Large intestine (tissue), 3 donors: ENCODE results near the gene FAM13A. TPM values are rescaled to one million over a fixed set of nuclear protein-coding genes. Genes with fewer than 3 reads are reported as not detected.
A peak's percentile ranks its signal among the peaks of the same experiment; 100 is the strongest.

Source experiments
- DNase-seq, 2 donors: peaks; one replicate each; pipeline versions ENCODE4 v3.0.0 to v3.0.0-alpha.2; 2013
- H3K27ac ChIP-seq: one replicate; pipeline ENCODE4 v1.5.1; 2013; ENCODE audit warnings: low read length
- H3K27me3 ChIP-seq: 2 replicates; pipeline ENCODE4 v1.6.1; 2013; ENCODE audit warnings: low read length; ENCODE audit not compliant: control insufficient read depth, insufficient read depth
- H3K36me3 ChIP-seq: 2 replicates; pipeline ENCODE4 v1.6.1; 2013; ENCODE audit warnings: low read length; ENCODE audit not compliant: control insufficient read depth, insufficient read depth
- H3K4me1 ChIP-seq: one replicate; pipeline ENCODE4 v1.6.1; 2013; ENCODE audit warnings: low read length; ENCODE audit not compliant: control insufficient read depth, insufficient read depth
- H3K4me3 ChIP-seq: one replicate; pipeline ENCODE4 v1.5.1; 2013; ENCODE audit warnings: low read length
- H3K9me3 ChIP-seq: one replicate; pipeline ENCODE4 v1.6.1; 2013; ENCODE audit warnings: mild to moderate bottlenecking, low read depth, low read length, moderate library complexity; ENCODE audit not compliant: control insufficient read depth
- WGBS: methylation state at CpG from one replicate; pipeline ENCODE4 v1.1.5; 2013; ENCODE audit warnings: low lambda C conversion rate; ENCODE audit not compliant: insufficient coverage; 5-methylcytosine and 5-hydroxymethylcytosine counted together
- polyA plus RNA-seq: library from polyadenylated mRNA; unstranded; fragments of 120-200 nt; gene quantifications from one replicate; pipeline ENCODE4 v1.2.1, GENCODE V29; 2013

The FAM13A gene
- polyA plus RNA-seq, 1 donor = 151 TPM

DNA sequence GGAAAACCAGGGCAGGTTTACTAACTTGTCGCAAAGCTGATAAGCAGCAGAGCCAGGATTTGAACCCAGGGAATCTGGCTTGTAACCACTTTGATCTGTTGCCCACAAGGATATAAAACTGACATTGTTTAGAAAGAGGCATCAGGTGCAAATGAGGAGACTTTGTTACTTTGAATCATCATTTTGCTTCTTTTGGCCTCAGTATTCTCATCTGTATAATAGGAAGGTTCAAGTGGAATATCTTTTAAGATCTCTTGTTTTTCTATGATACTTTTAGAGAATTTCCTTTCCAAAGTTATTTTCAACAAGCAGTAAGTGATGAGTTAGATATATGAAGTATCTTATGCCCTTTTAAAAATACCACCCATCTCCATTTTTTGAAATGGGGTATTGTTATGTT is 301.5 kb downstream of the FAM13A start:
- Histone ChIP-seq H3K4me3 (no peak overlapping the region), H3K27me3 (no peaks in the 10 kb centered on the region), H3K27ac (peak overlapping the region; percentile 3), H3K9me3 (no peaks in the 10 kb centered on the region), H3K36me3 (peaks cover 32% of the 10 kb centered on the region), H3K4me1 (peaks cover 36% of the 10 kb centered on the region)
- 60% methylated on average over 1 of the region's 1 CpG for WGBS
- DNase-seq = no peak

DNA sequence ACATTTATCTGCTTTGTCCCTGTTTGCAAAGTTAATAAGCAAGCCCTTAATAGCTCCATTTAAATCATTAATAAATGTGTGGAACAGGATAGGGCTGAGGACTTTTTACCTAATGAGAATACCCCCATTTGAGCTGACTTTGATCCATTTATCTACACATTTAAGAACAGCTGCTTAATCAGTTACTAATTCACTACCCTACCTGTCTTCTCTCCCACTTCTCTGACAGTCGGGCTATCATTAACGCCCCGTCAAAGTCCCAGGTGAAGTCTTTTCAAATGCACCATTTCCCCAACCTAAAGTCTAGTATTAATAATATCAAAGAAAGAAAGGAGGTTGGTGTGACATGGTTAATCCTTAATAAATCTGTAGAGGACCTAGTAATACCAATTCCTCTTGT is 302.2 kb downstream of the FAM13A start:
- Histone ChIP-seq H3K36me3 (peaks cover 38% of the 10 kb centered on the region), H3K27ac (peak overlapping the region; percentile 8), H3K9me3 (no peaks in the 10 kb centered on the region), H3K27me3 (no peaks in the 10 kb centered on the region), H3K4me1 (peaks cover 36% of the 10 kb centered on the region), H3K4me3 (no peak overlapping the region)
- DNase-seq = peak in 1 of 2 donors; percentile 58
- no CpG with 5 or more reads among the region's 3 CpGs for WGBS

DNA sequence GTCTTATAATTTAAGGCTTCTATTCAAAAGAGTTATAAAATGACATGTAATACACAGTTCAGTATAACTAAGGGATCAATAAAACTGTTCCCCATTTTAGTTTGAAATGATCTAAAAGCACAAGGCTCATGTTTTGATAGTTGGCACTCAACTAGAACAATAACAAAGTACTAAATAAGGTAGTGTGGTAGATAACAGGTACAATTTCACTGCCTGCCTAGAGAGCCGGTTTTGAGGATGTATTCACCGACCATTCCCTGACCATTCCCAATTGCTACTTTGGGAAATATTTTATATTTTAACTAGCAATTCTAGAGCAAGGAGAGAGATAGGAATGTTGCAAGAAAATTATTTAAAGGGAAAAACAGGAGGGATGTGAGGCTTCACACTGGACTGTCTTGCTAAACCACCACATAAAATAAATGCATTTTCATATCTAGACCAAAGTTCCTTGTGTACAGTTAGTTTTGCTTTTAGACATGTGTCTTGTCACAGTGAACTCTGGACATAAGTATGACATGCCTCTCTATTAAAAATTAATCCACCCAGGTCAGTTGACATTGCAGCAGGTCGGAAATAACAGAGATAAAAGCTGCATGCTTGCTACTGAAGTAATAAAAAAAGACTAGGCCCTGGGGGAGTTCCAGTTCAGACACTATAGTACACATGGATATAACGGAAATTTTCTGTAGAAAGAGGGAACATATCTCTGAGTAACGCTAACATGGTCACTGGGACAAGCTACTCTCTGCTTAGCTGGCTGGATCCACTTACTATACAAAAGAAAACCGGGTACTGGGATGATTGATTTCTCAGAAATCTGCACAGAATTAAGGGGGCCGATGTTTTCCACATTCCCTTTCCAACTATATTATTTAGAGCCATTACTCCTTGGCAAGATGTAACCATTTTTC is 303.1 kb downstream of the FAM13A start:
- no peaks in the 10 kb centered on the region for H3K27me3 ChIP-seq
- WGBS = no CpG with 5 or more reads among the region's 7 CpGs
- peaks cover 30% of the 10 kb centered on the region for H3K4me1 ChIP-seq
- DNase-seq = peak; percentile 82 to 93
- peaks cover 44% of the 10 kb centered on the region for H3K36me3 ChIP-seq
- H3K9me3 ChIP-seq = no peaks in the 10 kb centered on the region
- H3K4me3 ChIP-seq = no peak overlapping the region
- H3K27ac ChIP-seq = peak overlapping the region; percentile 81

DNA sequence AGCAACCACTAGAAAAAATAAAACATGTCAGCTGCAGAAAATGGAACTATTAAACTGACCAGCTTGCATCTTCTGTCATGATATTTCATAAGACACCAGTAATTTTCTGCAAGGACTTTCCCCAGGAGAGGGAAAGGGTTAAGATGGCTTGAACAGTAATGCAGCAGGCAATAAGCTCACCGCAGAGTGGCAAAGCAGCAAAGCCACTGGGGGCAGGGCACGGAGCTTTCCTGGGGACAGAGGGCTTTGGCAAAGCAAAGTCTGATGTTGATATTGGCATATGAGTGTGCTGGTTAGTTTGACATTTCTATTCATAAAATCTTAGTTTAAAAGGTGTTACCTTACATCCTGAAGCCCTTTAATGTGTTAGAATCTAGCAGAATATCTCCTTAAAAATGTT is 304.2 kb downstream of the FAM13A start:
- Histone ChIP-seq H3K36me3 (peaks cover 45% of the 10 kb centered on the region), H3K9me3 (no peaks in the 10 kb centered on the region), H3K4me1 (peaks cover 26% of the 10 kb centered on the region), H3K27ac (peak overlapping the region; percentile 81), H3K4me3 (no peak overlapping the region), H3K27me3 (no peaks in the 10 kb centered on the region)
- peak in 1 of 2 donors; percentile 27 for DNase-seq
- WGBS = no CpG with 5 or more reads among the region's 2 CpGs

DNA sequence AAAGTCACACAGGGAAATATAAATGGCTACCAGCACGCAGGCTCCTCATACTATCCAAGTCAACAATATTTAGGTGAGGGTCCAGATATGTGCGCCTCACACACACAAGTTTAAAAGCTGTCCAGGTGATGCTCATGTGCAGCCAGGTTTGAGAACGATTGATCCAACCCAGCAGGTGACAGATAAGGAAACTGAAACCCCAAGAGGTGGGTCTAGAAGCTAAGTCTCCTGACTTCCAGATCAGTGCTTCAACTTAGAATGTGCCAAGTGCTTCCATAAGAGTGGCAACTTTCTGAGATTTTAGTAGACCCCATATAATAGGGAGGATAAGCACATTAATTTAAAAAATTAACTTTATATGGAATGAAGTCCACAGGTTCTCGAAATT is 304.9 kb downstream of the FAM13A start:
- Histone ChIP-seq H3K27me3 (no peaks in the 10 kb centered on the region), H3K27ac (peak overlapping the region; percentile 81), H3K4me1 (peaks cover 26% of the 10 kb centered on the region), H3K4me3 (no peak overlapping the region), H3K9me3 (no peaks in the 10 kb centered on the region), H3K36me3 (peaks cover 49% of the 10 kb centered on the region)
- WGBS = 78% methylated on average over 1 of the region's 4 CpGs
- DNase-seq = peak in 1 of 2 donors; percentile 33

DNA sequence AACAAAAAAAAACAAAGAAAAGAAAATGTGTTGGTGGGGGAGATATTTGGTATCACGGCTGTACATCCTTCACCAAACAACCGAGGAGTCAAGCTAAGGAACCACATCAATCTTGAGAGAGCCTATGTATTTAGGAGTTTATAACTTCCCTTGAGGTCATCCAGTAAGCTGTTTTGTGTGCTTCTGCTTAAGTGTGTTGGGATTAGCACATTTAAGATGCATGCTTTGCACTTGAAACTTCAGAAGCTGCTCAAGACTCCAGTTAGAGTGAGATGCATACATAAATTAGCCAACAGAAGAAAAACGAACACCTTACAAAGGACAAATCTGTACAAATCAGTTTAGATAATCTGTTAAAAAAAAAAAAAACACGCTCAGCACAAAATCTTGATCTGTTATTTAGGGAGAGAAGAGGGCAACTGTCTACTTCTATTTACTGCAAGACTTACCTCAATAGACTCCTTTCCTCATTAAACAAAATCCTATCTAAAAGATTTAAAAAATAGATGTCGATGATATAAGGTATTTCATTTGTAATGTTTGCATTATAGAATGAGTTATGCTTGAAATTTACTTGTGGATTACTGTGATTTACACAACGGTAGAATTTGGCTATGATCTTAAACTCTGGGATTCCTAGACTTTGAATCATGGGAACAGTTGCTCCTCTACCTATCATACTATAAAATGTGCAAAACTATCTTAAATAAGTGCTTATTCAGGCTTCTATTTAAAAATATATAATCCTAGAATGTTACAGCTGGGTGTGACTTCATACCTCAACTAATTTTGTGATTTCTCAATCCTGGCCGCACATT is 305.5 kb downstream of the FAM13A start:
- DNase-seq = no peak
- H3K36me3 ChIP-seq = peaks cover 55% of the 10 kb centered on the region
- WGBS = 100% methylated on average over 2 of the region's 7 CpGs

DNA sequence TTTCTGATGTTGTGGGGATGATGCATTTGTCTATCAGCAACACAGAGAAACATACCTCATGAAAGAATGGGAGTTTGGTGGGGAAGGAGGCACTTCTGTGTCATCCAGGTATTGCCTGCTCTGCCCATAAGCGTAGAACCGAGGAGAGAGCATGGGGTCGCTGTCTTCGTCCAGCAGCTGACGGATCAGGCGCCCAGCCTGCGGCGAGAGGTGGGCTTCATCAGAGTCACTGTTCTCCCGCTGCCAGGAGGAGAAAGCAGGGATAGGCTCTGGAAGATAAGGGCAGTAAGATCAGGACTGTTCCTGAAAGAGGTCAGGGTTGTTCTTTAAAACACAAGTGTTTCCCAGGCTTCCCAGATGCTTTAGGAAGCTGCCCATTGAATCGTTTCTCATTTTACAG is 306.6 kb downstream of the FAM13A start:
- Histone ChIP-seq H3K4me3 (no peak overlapping the region), H3K36me3 (peaks cover 64% of the 10 kb centered on the region), H3K27me3 (no peaks in the 10 kb centered on the region), H3K9me3 (no peaks in the 10 kb centered on the region), H3K27ac (no peak overlapping the region), H3K4me1 (peaks cover 26% of the 10 kb centered on the region)
- no CpG with 5 or more reads among the region's 10 CpGs for WGBS
- no peak for DNase-seq

More for the DNA sequence above, 305.5 kb downstream of the FAM13A start:
- Histone ChIP-seq H3K27me3 (no peaks in the 10 kb centered on the region), H3K4me1 (peaks cover 26% of the 10 kb centered on the region), H3K27ac (no peak overlapping the region), H3K9me3 (no peaks in the 10 kb centered on the region), H3K4me3 (no peak overlapping the region)

DNA sequence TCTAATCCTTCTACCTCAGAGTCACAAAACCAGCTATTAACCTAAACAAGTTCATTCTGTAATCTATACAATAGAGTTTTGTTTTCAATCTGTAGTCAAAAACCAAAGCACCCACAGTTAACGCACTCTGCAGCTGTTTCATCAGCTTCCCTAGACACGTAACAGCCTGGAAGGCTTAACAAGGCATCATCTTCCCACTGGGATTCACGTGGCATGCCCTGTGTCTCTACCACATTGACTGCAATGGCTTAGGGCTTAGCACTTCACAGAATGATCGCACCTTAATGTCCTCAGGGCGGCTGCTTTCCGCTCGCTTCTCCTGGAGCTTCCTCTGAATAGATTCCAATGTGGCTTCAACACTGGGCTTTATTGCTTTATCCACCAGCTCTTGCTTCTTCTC is 309.6 kb downstream of the FAM13A start:
- Histone ChIP-seq H3K27ac (no peak overlapping the region), H3K4me1 (peaks cover under 1% of the 10 kb centered on the region), H3K27me3 (no peaks in the 10 kb centered on the region), H3K4me3 (no peak overlapping the region), H3K9me3 (no peaks in the 10 kb centered on the region), H3K36me3 (peaks cover 82% of the 10 kb centered on the region)
- WGBS = 100% methylated on average over 1 of the region's 7 CpGs
- no peak for DNase-seq

DNA sequence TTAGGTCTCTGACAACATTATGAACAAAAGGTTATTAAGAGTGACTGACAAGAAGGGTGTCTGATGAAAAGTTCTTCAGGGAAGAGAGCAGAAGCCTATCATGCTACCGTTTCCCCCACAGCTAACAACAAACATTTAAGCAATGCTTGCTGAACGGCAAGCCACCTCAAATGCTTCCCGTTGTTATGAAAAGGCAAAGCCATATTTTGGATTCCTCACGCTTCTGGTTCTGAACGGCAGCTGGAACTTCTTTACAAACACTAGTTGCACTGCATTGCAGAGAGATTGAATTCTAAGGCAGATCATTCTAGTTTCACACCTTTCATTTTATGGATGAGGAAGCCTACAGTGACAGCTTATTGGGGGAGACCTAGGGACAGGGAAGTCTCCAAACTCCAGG is 310.8 kb downstream of the FAM13A start:
- Histone ChIP-seq H3K27me3 (no peaks in the 10 kb centered on the region), H3K4me3 (no peak overlapping the region), H3K9me3 (no peaks in the 10 kb centered on the region), H3K36me3 (peaks cover 80% of the 10 kb centered on the region), H3K4me1 (no peaks in the 10 kb centered on the region), H3K27ac (no peak overlapping the region)
- DNase-seq = no peak
- 60% methylated on average over 1 of the region's 5 CpGs for WGBS

DNA sequence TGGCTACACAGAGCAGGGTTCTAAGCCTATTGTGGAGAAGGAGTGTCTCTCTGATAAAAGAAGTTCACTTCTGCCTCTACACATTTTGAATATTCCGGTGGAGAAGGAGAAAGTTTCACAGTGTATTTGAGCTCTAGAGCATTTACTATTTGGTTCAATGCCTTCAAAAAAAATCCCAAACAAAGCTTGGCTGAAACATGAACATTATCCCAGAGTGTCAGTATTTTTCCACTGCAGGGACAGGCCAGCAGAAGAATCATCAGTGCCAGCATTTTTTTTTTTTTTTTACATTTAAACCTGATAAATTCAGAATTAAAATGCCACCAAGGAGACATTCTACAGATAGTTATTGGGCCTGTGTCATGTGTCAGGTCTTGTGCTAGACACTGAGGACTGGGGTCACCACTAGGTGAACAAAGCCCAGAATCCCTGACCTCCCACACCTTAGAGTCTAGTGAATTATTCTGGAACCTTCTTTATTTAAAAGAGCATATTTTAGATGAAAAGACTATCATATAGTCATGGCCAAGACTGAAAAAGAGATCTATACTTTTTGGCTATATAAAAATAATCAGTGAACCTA is 311.3 kb downstream of the FAM13A start:
- no peaks in the 10 kb centered on the region for H3K9me3 ChIP-seq
- H3K4me3 ChIP-seq = no peak overlapping the region
- no peak overlapping the region for H3K27ac ChIP-seq
- no peak for DNase-seq
- peaks cover 81% of the 10 kb centered on the region for H3K36me3 ChIP-seq
- H3K4me1 ChIP-seq = no peaks in the 10 kb centered on the region
- H3K27me3 ChIP-seq = no peaks in the 10 kb centered on the region
- no CpG with 5 or more reads among the region's 1 CpG for WGBS
